ENCODE results near the gene SETBP1.

The SETBP1 gene

DNA sequence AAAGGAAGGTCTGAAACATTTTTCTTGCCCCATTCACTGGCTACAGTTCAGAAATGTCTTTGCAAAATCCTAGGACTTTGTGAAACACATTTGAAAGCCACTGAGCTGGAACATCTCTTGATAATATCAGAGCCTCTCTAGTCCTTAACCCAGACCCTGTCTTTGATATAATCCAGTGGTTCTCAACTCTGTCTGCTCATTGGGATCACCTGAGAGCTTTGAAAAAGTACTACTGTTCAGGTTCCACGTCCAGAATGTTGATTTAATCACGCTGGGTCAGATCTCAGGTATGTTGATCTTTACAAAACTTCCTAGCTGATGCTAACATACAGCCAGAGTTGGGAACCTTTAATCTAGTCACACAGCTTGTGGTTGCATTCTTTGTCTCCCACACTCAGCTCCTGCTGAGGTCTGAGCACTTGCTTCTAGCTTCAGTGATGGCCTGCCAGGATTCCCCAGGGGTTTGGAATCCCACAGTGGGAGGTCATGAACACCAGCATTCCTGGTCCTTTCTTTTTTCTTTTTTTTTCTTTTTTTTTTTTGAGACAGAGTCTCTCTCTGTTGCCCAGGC lies 262.7 kb downstream of the SETBP1 start:
- TF ChIP-seq, protein P1, sequence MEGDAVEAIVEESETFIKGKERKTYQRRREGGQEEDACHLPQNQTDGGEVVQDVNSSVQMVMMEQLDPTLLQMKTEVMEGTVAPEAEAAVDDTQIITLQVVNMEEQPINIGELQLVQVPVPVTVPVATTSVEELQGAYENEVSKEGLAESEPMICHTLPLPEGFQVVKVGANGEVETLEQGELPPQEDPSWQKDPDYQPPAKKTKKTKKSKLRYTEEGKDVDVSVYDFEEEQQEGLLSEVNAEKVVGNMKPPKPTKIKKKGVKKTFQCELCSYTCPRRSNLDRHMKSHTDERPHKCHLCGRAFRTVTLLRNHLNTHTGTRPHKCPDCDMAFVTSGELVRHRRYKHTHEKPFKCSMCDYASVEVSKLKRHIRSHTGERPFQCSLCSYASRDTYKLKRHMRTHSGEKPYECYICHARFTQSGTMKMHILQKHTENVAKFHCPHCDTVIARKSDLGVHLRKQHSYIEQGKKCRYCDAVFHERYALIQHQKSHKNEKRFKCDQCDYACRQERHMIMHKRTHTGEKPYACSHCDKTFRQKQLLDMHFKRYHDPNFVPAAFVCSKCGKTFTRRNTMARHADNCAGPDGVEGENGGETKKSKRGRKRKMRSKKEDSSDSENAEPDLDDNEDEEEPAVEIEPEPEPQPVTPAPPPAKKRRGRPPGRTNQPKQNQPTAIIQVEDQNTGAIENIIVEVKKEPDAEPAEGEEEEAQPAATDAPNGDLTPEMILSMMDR (IDR thresholded peaks at IDR 0.05; ENCODE audit: low read depth, low read length, poor library complexity, severe bottlenecking) = no peak
- no peak for TF ChIP-seq EZH2phosphoT487 (IDR thresholded peaks at IDR 0.05; ENCODE audit: borderline replicate concordance, low read length)
- Histone ChIP-seq H3K27me3 (ENCODE audit: control insufficient read depth, low read length) (no peaks in the 10 kb centered on the region), H3K27ac (ENCODE audit: low read depth, low read length) (no peak overlapping the region), H3K79me2 (ENCODE audit: control insufficient read depth, low read length) (no peaks in the 10 kb centered on the region), H3F3A (ENCODE audit: control insufficient read depth, insufficient read depth) (no peaks in the 10 kb centered on the region), H3K4me2 (ENCODE audit: low read length) (no peak overlapping the region), H3K4me1 (ENCODE audit: control insufficient read depth, low read length) (no peaks in the 10 kb centered on the region), H3K9me2 (replicated peaks; ENCODE audit: control insufficient read depth, low read length) (no peaks in the 10 kb centered on the region), H3K9me3 (ENCODE audit: control insufficient read depth, insufficient read depth, low read length) (no peaks in the 10 kb centered on the region), H3K36me3 (ENCODE audit: control insufficient read depth, low read length) (no peaks in the 10 kb centered on the region), H4K20me1 (ENCODE audit: control insufficient read depth, insufficient read depth, low read depth, low read length) (no peaks in the 10 kb centered on the region), H3K4me3 (ENCODE audit: low read length) (no peak overlapping the region)

DNA sequence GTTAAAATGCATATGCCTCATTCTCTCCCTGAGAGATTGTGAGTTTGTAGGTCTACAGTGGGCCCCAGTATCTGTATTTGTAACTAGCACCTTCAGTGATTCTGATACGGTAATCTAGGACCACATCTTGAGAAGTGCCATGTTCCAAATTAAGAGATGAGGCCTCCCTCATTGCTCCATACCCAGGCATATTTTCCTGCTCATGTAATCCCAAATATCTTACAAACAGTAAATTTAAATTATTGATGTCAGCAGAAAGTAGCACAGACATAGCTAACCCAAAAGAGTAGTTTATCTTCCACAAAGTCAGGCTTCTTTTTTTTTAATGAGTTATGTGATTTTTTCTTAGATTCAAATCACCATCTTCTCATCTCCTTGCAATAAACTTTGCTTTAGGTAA lies 263.8 kb downstream of the SETBP1 start:
- TF ChIP-seq, protein P1 (IDR thresholded peaks at IDR 0.05; ENCODE audit: low read depth, low read length, poor library complexity, severe bottlenecking) = no peak
- no peak for TF ChIP-seq EZH2phosphoT487 (IDR thresholded peaks at IDR 0.05; ENCODE audit: borderline replicate concordance, low read length)
- Histone ChIP-seq H3K27me3 (ENCODE audit: control insufficient read depth, low read length) (no peaks in the 10 kb centered on the region), H3K4me3 (ENCODE audit: low read length) (no peak overlapping the region), H3K36me3 (ENCODE audit: control insufficient read depth, low read length) (no peaks in the 10 kb centered on the region; the same call in 1 of the 2 replicates), H3K79me2 (ENCODE audit: control insufficient read depth, low read length) (no peaks in the 10 kb centered on the region), H3K4me1 (ENCODE audit: control insufficient read depth, low read length) (no peaks in the 10 kb centered on the region), H3F3A (ENCODE audit: control insufficient read depth, insufficient read depth) (no peaks in the 10 kb centered on the region), H3K9me2 (replicated peaks; ENCODE audit: control insufficient read depth, low read length) (no peaks in the 10 kb centered on the region), H3K4me2 (ENCODE audit: low read length) (no peak overlapping the region), H3K27ac (ENCODE audit: low read depth, low read length) (no peak overlapping the region), H3K9me3 (ENCODE audit: control insufficient read depth, insufficient read depth, low read length) (no peaks in the 10 kb centered on the region), H4K20me1 (ENCODE audit: control insufficient read depth, insufficient read depth, low read depth, low read length) (no peaks in the 10 kb centered on the region)

DNA sequence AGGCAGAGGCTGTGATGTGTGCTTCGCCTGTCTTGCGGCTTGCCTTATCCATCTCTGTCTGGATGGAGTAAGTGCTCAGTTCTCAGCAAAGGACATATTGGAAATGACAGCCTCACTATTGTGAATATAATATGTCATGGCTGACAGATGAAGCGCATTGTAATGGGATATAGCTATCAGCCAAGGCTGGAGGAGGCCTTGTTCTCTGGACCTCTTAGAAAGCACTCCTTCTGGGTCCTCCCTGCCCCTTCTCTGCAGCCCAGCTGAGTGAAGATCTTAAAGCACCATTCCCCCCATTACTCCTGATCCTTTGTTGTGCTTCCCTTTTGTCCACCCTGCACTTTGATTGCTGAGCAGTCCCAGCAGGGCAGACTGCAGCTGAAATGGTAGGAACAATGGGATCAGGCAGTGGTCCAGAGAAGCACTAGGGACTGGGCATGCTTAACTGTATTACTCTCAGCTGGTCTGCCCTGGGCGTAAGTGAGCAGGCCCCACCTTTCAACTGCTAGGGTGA lies 265.3 kb downstream of the SETBP1 start:
- Histone ChIP-seq H3K9me3 (ENCODE audit: control insufficient read depth, insufficient read depth, low read length) (no peaks in the 10 kb centered on the region), H3K4me3 (ENCODE audit: low read length) (no peak overlapping the region), H3K27ac (ENCODE audit: low read depth, low read length) (no peak overlapping the region), H3K27me3 (ENCODE audit: control insufficient read depth, low read length) (no peaks in the 10 kb centered on the region), H4K20me1 (ENCODE audit: control insufficient read depth, insufficient read depth, low read depth, low read length) (no peaks in the 10 kb centered on the region), H3K9me2 (replicated peaks; ENCODE audit: control insufficient read depth, low read length) (no peaks in the 10 kb centered on the region), H3K4me2 (ENCODE audit: low read length) (no peak overlapping the region), H3K4me1 (ENCODE audit: control insufficient read depth, low read length) (no peaks in the 10 kb centered on the region), H3K79me2 (ENCODE audit: control insufficient read depth, low read length) (no peaks in the 10 kb centered on the region), H3F3A (ENCODE audit: control insufficient read depth, insufficient read depth) (no peaks in the 10 kb centered on the region), H3K36me3 (ENCODE audit: control insufficient read depth, low read length) (peaks cover 10% of the 10 kb centered on the region)
- TF ChIP-seq EZH2phosphoT487 (IDR thresholded peaks at IDR 0.05; ENCODE audit: borderline replicate concordance, low read length) = no peak
- TF ChIP-seq, protein P1 (IDR thresholded peaks at IDR 0.05; ENCODE audit: low read depth, low read length, poor library complexity, severe bottlenecking) = no peak
